ENCODE data around the gene ZNF653. TPM values are rescaled to one million over a fixed set of nuclear protein-coding genes. Genes with fewer than 3 reads are reported as not detected.
"Not testable (repeated sequence)": the region's sequence is repeated elsewhere in the genome, so short reads cannot be mapped to it uniquely, and the experiment has no call there.

The ZNF653 gene
- total RNA-seq, 4 donors from 2014 or later: 13.6 to 41.7 (median 14.2) TPM

DNA sequence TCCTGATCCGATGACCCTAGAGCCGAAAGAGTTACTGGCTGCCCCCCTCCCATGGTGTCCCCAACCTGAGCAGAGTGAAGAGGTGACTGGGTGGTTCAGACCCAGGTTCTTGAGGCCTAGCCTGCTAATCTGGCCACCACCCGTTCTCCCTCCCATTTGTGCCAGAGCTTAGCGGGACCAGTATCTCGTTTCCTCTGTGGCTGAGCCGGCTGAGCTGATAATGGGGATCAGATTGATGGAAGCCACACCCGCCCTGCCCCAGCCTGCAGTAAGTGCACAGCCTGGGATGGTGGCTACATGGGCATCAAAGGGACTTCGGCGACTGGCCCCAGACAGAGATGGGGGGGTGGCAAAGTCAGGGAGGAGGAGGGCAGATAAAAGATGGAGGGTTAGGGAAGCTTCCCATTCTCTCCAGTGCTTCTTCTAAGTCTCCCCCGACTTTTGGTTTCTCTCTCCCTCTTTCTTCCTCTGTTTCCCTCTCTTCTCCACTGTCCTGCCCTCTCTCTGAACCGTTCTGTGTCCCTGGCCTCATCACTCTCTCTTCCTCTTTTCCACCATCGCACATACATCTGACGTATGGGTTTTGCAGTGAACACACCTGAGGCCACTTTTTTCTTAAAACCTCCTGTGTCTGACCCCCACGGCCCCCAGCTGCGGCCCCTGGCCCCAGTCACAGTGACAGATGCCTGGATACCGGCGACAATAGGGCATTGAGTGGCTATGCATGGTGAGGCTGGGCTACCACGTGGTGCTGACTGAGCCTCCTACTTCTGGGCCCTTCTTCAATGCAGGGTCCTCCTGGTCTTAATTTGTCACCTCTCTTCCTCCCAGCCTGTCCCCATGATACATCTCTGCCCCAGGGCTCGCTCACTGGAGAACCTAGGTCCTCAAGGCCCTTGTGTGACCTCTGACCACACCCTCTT lies 27.2 kb downstream of the ZNF653 start:
- H3K4me1 ChIP-seq: peaks cover 0 to 37% of the 10 kb centered on the region in 2 donors
- peaks cover 0 to 3% of the 10 kb centered on the region in 2 donors for H3K36me3 ChIP-seq
- no peak overlapping the region for H3K4me3 ChIP-seq (replicated peaks in 1 of 3)
- H3K27me3 ChIP-seq: peaks cover 20% of the 10 kb centered on the region
- 64 to 65% methylated on average over 19 of the region's 19 CpGs for WGBS, 2 donors
- H3K27ac ChIP-seq: no peak overlapping the region
- DNase-seq: no peak
- TF ChIP-seq CTCF (IDR thresholded peaks at IDR 0.05): no peak
- no peak for TF ChIP-seq POLR2A (IDR thresholded peaks at IDR 0.05)
- intact Hi-C loops (cut with DNase I): no loop called here
- H3K9me3 ChIP-seq: no peaks in the 10 kb centered on the region

DNA sequence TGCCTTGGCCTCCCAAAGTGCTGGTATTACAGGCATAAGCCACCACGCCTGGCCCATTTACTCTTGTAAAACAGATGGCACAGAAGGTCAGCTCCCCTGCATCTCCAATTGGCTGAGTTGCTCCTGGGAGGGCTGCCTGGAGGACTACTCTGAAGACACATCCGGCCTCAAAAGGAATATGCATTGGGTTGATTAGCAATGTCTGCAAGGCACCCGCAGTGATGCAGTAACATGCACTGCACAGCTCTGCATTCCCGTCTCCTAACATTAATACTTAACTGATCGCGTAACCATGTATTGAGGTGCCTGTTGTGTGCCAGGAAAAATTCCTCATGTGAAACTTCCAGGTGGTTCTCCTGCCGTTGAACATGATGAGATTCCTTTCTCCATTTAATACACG lies 29.8 kb downstream of the ZNF653 start:
- Histone ChIP-seq H3K4me3 (replicated peaks in 1 of 3) (no peak overlapping the region), H3K27ac (no peak overlapping the region), H3K36me3 (no peaks in the 10 kb centered on the region), H3K4me1 (peaks cover 0 to 17% of the 10 kb centered on the region in 2 donors), H3K27me3 (peaks cover 16% of the 10 kb centered on the region), H3K9me3 (no peaks in the 10 kb centered on the region)
- WGBS, 2 donors: 66 to 69% methylated on average over 7 to 8 of the region's 8 CpGs
- no peak for TF ChIP-seq CTCF (IDR thresholded peaks at IDR 0.05)
- no peak for TF ChIP-seq POLR2A (IDR thresholded peaks at IDR 0.05)
- intact Hi-C loops (cut with DNase I): no loop called here
- no peak for DNase-seq

GRCh38 chr19:11475343-11475742 lies 30.3 kb downstream of the ZNF653 start:
- H3K4me3 ChIP-seq (replicated peaks in 1 of 3); H3K27ac ChIP-seq; DNase-seq; H3K36me3 ChIP-seq; intact Hi-C loops (cut with DNase I); H3K9me3 ChIP-seq: not testable (repeated sequence)
- Histone ChIP-seq H3K27me3 (peaks cover 11% of the 10 kb centered on the region), H3K4me1 (peaks cover 0 to 12% of the 10 kb centered on the region in 2 donors)
- 93 to 100% methylated on average over 3 of the region's 3 CpGs for WGBS, 2 donors

GRCh38 chr19:11473725-11474124 lies 31.9 kb downstream of the ZNF653 start:
- no peaks in the 10 kb centered on the region for H3K9me3 ChIP-seq
- no peaks in the 10 kb centered on the region for H3K27me3 ChIP-seq
- no peaks in the 10 kb centered on the region for H3K4me1 ChIP-seq
- H3K27ac ChIP-seq: no peak overlapping the region
- no peak for DNase-seq
- H3K36me3 ChIP-seq: no peaks in the 10 kb centered on the region
- WGBS, 2 donors: 83 to 86% methylated on average over 4 of the region's 4 CpGs
- H3K4me3 ChIP-seq (replicated peaks in 1 of 3): no peak overlapping the region
- intact Hi-C loops (cut with DNase I): no loop called here
- no peak for TF ChIP-seq POLR2A (IDR thresholded peaks at IDR 0.05)
- TF ChIP-seq CTCF (IDR thresholded peaks at IDR 0.05): no peak

- 63 to 71% methylated on average over 8 of the region's 8 CpGs for WGBS, 2 donors
- H3K27ac ChIP-seq; H3K4me3 ChIP-seq (replicated peaks in 1 of 3); H3K36me3 ChIP-seq; H3K27me3 ChIP-seq; intact Hi-C loops (cut with DNase I); DNase-seq; H3K4me1 ChIP-seq; H3K9me3 ChIP-seq: not testable (repeated sequence)
Observed at GRCh38 chr19:11468266-11468845, 37.3 kb downstream of the ZNF653 start.

DNA sequence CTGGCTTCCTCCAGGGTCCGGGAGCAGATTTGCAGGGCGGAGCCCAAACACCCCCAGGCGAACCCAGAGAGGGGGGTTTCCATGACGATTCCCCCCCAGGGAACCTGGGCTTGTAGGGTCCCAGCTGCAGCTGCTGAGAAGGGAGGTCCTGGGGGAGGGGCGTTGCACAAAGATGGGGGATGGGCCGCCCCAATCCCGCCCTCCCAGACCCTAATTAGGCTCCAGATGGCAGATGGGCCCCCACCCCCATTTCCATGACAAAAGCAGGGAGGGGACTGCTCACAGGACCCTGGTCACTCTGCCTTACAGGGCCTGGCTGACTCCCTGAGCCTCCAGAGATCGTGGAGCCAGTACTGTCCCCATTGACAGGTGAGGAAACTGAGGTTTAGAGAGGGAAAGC lies 40.0 kb downstream of the ZNF653 start:
- 39 to 60% methylated on average over 2 to 8 of the region's 8 CpGs for WGBS, 2 donors
- no peaks in the 10 kb centered on the region for H3K36me3 ChIP-seq
- no peak overlapping the region for H3K27ac ChIP-seq
- TF ChIP-seq CTCF (IDR thresholded peaks at IDR 0.05): no peak
- TF ChIP-seq POLR2A (IDR thresholded peaks at IDR 0.05): no peak
- H3K9me3 ChIP-seq: no peaks in the 10 kb centered on the region
- intact Hi-C loops (cut with DNase I): no loop called here
- no peaks in the 10 kb centered on the region for H3K27me3 ChIP-seq
- DNase-seq: no peak
- no peak overlapping the region for H3K4me3 ChIP-seq (replicated peaks in 1 of 3)
- no peaks in the 10 kb centered on the region for H3K4me1 ChIP-seq

Data from thyroid gland (tissue), 4 donors.